ENCODE results near the gene SLC35B2.

The SLC35B2 gene

GRCh38 chr6:44285552-44286284 is 28.4 kb upstream of the SLC35B2 start:
- in situ Hi-C loops (cut with HindIII; ENCODE audit: low sequenced_read_pairs), result no loop called here

GRCh38 chr6:44284867-44285266 is 27.5 kb upstream of the SLC35B2 start:
- no peak overlapping the region for H3K4me3 ChIP-seq (ENCODE audit: low read depth, low read length)
- TF ChIP-seq CTCF (IDR thresholded peaks at IDR 0.05; ENCODE audit: low read depth, low read length), result no peak
- in situ Hi-C loops (cut with HindIII; ENCODE audit: low sequenced_read_pairs), result no loop called here
- no peak for DNase-seq (ENCODE audit: low read depth, low spot score)

More at GRCh38 chr6:44285552-44286284, 28.4 kb upstream of the SLC35B2 start:
- no peak overlapping the region for H3K4me3 ChIP-seq (ENCODE audit: low read depth, low read length)
- peak; percentile 18 for DNase-seq (ENCODE audit: low read depth, low spot score)
- TF ChIP-seq CTCF (IDR thresholded peaks at IDR 0.05; ENCODE audit: low read depth, low read length), result no peak

GRCh38 chr6:44284121-44284520 is 26.8 kb upstream of the SLC35B2 start:
- in situ Hi-C loops (cut with HindIII; ENCODE audit: low sequenced_read_pairs), result no loop called here
- DNase-seq (ENCODE audit: low read depth, low spot score), result no peak
- TF ChIP-seq CTCF (IDR thresholded peaks at IDR 0.05; ENCODE audit: low read depth, low read length), result no peak
- H3K4me3 ChIP-seq (ENCODE audit: low read depth, low read length), result no peak overlapping the region

GRCh38 chr6:44278774-44279697 is 21.7 kb upstream of the SLC35B2 start:
- in situ Hi-C loops (cut with HindIII; ENCODE audit: low sequenced_read_pairs), result no loop called here
- H3K4me3 ChIP-seq (ENCODE audit: low read depth, low read length), result no peak overlapping the region
- TF ChIP-seq CTCF (IDR thresholded peaks at IDR 0.05; ENCODE audit: low read depth, low read length), result no peak
- no peak for DNase-seq (ENCODE audit: low read depth, low spot score)

- no peak overlapping the region for H3K4me3 ChIP-seq (ENCODE audit: low read depth, low read length)
- no peak for DNase-seq (ENCODE audit: low read depth, low spot score)
- TF ChIP-seq CTCF (IDR thresholded peaks at IDR 0.05; ENCODE audit: low read depth, low read length), result no peak
- in situ Hi-C loops (cut with HindIII; ENCODE audit: low sequenced_read_pairs), result no loop called here
These were observed 21.0 kb upstream of the SLC35B2 start for GRCh38 chr6:44278315-44278714.

- DNase-seq (ENCODE audit: low read depth, low spot score), result no peak
- in situ Hi-C loops (cut with HindIII; ENCODE audit: low sequenced_read_pairs), result no loop called here
- TF ChIP-seq CTCF (IDR thresholded peaks at IDR 0.05; ENCODE audit: low read depth, low read length), result no peak
- no peak overlapping the region for H3K4me3 ChIP-seq (ENCODE audit: low read depth, low read length)
These were observed 20.4 kb upstream of the SLC35B2 start for GRCh38 chr6:44277763-44278162.

Measured in astrocyte of the spinal cord (primary cell).